ENCODE measurements around the gene CALML3. TPM values are rescaled to one million over a fixed set of nuclear protein-coding genes. Genes with fewer than 3 reads are reported as not detected.
"Not testable (repeated sequence)": the region's sequence is repeated elsewhere in the genome, so short reads cannot be mapped to it uniquely, and the experiment has no call there.

Gene CALML3
- total RNA-seq, 1 donor from 2014 or later = not detected

DNA sequence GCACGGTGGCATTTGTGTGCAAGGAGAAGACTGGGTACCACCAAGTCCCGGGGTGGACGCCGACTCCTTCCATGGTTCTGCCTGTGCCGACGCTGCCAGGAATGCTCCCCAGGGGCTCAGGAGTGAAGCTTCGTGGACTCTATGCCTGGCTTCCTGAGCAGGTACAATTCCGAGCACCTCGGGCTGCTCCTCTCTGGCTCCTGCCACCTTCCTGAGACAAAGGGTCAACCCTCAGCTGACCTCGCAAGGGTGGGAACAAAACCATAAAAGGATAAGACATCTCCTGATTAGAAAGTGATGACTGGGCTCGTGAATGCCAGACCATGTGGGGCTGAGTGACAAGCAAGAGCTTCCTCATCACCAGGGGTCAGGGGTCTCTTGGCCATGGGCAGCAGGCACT lies 31.8 kb downstream of the CALML3 start:
- H3K27ac Mint-ChIP-seq = no peak overlapping the region
- no peaks in the 10 kb centered on the region for H3K36me3 Mint-ChIP-seq (ENCODE audit: low read depth)
- no peak for DNase-seq (ENCODE audit: low spot score)
- H3K9me3 Mint-ChIP-seq = no peaks in the 10 kb centered on the region
- no peak overlapping the region for H3K4me3 Mint-ChIP-seq (ENCODE audit: low read depth)
- intact Hi-C loops (cut with micrococcal nuclease) = loop anchor here (10.0 kb wide), 1 partner anchor 262 kb away; no protein-coding TSS in a partner anchor
- peaks cover 20% of the 10 kb centered on the region for H3K4me1 Mint-ChIP-seq (ENCODE audit: low read depth)
- H3K27me3 Mint-ChIP-seq (ENCODE audit: low read depth) = peaks cover 8% of the 10 kb centered on the region

DNA sequence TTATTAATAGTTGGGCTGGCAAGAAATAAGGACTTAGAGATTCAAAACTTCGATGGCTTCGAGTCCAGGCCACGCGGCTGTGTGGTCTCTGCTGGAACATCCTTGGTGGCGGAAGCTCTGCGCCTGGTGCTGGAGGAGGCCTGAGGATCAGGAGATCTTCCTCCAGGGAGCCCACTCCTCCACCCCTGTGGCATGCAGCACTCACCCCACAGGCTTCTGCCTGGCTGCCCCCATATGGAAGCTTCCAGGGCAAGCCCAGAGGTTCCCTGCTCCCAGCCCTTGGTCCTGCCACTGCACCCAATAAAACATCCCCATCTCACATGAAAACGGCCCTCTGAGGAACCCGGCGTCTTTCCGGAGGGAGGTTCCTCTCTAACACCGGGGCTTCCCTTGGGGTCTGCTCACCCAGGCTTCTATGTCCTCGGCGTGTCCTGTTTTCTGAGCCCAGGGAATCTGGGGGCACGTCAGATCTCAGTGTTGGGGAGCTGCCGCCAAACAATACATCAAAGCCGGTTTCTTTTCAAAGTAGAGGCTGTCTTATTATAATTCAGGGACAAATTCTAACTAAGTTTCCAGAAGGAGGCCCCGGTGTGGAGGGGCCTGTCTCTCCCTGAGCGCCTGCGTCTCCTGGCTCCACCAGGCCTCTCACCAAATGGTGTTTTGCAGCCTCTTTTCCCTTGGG lies 32.4 kb downstream of the CALML3 start:
- Mint-ChIP-seq H3K4me3 (ENCODE audit: low read depth) (no peak overlapping the region), H3K9me3 (no peaks in the 10 kb centered on the region), H3K27me3 (ENCODE audit: low read depth) (peaks cover 8% of the 10 kb centered on the region), H3K27ac (no peak overlapping the region), H3K36me3 (ENCODE audit: low read depth) (no peaks in the 10 kb centered on the region), H3K4me1 (ENCODE audit: low read depth) (peaks cover 14% of the 10 kb centered on the region)
- no peak for DNase-seq (ENCODE audit: low spot score)
- intact Hi-C loops (cut with micrococcal nuclease) = loop anchor here (10.0 kb wide), 1 partner anchor 262 kb away; no protein-coding TSS in a partner anchor

DNA sequence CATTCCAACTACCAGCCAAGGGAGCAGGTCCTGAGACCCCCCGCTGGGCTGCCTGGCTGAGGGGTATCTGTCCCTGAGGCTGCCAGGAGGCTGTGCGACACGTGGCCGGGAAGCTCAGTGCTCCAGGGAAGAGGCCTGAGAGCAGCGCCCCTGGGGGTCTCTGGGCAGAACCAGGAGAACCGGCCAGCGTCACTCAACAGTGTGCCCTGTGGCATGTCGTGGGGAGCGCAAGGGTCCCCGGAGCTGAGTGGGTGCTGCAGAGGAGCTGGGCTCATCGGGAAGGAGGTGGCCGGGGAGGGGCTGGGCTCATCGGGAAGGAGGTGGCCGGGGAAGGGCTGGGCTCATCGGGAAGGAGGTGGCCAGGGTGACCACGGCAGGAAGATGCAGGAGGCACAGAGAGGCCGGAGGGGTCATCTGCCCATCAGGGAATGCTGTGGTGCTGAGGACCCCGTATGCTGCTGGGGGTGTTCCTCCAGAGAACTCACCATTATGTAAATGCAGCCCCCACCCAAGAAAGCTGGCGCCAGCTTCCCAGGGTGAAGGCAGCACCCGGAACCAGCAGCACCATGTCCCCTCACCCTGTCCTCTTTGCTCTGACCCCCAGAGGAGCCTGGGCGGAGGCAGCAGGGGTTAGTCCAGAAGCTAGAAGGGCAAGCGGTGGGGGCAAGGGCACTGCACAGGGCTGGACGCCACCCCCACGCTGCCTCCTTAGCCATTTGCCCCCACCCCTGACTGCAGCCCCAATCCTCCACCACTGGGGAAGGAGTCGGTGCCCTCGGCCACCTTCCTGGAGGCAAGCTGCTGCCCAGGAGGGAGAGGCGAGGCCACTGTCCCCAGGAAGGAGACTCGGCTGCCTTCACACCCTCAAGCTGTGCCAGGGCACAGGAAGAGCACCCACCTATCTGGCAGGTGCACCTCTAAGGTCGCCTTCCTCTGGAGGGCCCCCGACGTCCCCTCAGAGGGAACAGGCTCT lies 33.3 kb downstream of the CALML3 start:
- DNase-seq (ENCODE audit: low spot score) = no peak
- no peaks in the 10 kb centered on the region for H3K36me3 Mint-ChIP-seq (ENCODE audit: low read depth)
- no peaks in the 10 kb centered on the region for H3K9me3 Mint-ChIP-seq
- no peak overlapping the region for H3K27ac Mint-ChIP-seq
- peaks cover 10% of the 10 kb centered on the region for H3K27me3 Mint-ChIP-seq (ENCODE audit: low read depth)
- H3K4me1 Mint-ChIP-seq (ENCODE audit: low read depth) = peaks cover 5% of the 10 kb centered on the region
- no peak overlapping the region for H3K4me3 Mint-ChIP-seq (ENCODE audit: low read depth)
- intact Hi-C loops (cut with micrococcal nuclease) = loop anchor here (10.0 kb wide), 1 partner anchor 263 kb away; no protein-coding TSS in a partner anchor

DNA sequence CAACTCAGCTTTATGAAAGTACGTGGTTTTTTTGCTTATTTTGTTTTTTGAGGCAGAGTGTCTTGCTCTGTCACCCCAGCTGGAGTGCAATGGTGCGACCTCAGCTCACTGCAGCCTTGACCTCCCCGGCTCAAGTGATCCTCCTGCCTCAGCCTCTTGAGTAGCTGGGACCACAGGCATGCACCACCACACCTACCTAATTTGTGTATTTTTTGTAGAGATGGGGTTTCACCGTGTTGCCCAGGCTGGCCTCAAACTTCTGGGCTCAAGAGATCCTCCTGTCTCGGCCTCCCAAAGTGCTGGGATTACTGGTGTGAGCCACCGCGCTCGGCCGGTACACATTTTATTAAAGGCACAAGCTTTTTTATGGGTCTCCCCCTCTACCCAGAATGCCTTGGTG lies 34.3 kb downstream of the CALML3 start:
- H3K9me3 Mint-ChIP-seq; H3K4me1 Mint-ChIP-seq (ENCODE audit: low read depth); DNase-seq (ENCODE audit: low spot score); H3K36me3 Mint-ChIP-seq (ENCODE audit: low read depth); H3K27ac Mint-ChIP-seq; H3K4me3 Mint-ChIP-seq (ENCODE audit: low read depth): not testable (repeated sequence)
- H3K27me3 Mint-ChIP-seq (ENCODE audit: low read depth) = peaks cover 10% of the 10 kb centered on the region
- intact Hi-C loops (cut with micrococcal nuclease) = loop anchor here (10.0 kb wide), 1 partner anchor 264 kb away; no protein-coding TSS in a partner anchor

DNA sequence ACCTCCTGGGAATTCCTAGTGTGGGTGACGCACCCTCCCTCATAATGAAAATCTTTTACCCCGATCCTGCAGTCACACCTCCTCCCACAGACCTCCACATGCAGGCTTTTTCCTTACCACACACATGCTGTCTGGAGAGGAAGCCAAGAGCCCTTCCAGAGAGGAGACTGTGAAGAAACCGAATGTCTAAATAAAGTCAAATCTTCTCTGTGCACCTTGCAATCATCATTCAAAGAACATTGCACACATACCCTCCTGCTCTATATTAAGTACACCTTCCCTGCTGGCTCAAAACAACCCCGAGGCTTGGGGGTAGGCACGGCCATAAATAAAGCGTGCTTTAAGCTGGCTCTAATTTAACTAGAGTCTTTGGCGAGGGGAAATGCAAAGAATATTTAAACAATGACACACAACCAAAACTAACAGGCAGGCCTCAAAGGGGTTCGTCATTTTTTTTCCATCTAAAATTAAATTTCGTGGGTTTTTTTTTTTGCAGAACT lies 34.9 kb downstream of the CALML3 start:
- Mint-ChIP-seq H3K27ac (no peak overlapping the region), H3K27me3 (ENCODE audit: low read depth) (peaks cover 10% of the 10 kb centered on the region), H3K4me3 (ENCODE audit: low read depth) (no peak overlapping the region), H3K36me3 (ENCODE audit: low read depth) (no peaks in the 10 kb centered on the region), H3K4me1 (ENCODE audit: low read depth) (peaks cover 11% of the 10 kb centered on the region), H3K9me3 (no peaks in the 10 kb centered on the region)
- intact Hi-C loops (cut with micrococcal nuclease) = loop anchor here (10.0 kb wide), 1 partner anchor 265 kb away; no protein-coding TSS in a partner anchor
- DNase-seq (ENCODE audit: low spot score) = no peak

DNA sequence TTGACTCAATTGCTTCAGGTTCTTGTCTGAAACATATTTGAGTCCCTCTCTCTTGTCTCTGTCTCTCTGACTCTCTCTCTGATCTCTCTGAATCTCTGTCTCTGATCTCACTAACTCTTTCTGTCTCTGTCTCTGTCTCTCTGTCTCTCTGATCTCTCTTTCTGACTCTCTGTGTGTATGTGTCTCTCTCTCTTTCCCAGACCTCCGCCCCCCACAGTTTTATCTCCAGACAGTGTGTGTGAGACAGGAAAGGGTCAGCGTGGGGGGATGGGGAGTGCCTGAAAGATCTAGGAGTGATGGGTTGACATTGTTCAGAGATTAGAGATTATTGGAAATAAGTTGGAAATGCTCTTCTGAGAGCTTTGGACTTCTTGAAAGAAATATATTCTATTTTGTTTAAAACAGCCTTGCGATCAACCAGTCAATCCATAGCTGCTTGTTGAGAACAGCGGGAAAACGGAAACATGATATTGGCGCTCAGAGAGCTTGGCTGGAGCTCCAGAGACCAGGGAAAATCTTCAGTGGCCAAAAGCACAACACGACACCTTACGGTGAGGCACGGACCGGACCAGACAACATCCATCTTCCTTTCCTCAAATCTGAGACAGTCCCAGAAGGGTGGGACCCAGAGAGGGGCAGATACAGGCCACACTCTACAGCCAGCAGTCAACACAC lies 35.5 kb downstream of the CALML3 start:
- Mint-ChIP-seq H3K4me3 (ENCODE audit: low read depth) (no peak overlapping the region), H3K27me3 (ENCODE audit: low read depth) (peaks cover 10% of the 10 kb centered on the region), H3K27ac (no peak overlapping the region), H3K9me3 (no peaks in the 10 kb centered on the region), H3K4me1 (ENCODE audit: low read depth) (peaks cover 16% of the 10 kb centered on the region), H3K36me3 (ENCODE audit: low read depth) (no peaks in the 10 kb centered on the region)
- intact Hi-C loops (cut with micrococcal nuclease) = no loop called here
- DNase-seq (ENCODE audit: low spot score) = no peak

DNA sequence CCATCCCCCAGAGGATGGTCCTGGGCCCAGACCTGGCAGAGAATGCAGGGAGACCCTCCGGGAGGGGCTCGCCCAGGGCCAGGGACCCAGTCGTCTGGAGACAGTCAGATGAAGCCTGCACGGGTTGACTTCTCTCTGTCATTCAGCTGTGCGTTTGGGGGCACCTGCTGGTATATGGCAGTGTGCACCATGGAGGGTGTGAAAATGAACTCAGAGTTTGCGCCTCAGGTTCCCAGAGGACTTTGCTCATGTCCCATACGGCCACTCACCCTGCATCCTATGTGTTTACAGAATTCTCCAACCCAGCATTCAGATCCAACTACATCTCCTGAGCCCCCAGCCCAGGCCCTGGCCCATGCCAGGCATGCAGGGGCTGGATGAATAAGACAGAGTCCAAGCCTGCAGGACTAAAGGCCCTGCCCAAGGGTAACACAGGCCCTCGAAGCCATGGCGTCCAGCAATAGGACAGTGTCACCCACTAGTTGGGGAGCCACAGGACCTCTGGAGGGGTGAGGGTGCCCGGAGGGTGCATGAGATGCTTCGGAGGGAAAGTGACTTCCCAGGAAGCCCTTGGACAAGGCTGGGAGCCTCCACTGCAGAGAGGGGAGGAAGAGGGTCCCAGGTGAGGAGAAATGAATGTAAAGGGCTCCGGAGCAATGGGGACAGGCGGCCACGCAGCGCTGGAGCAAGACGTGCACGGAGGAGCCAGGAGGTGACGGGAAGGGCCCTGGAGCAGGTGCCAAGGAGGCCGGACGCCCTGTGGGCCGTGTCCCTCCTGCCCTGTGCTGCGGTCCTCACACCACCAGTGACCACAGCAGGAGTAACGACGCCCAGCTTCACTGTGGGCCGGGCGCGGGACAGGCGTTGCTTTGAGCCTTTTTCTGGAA lies 36.3 kb downstream of the CALML3 start:
- Mint-ChIP-seq H3K27me3 (ENCODE audit: low read depth) (peaks cover 10% of the 10 kb centered on the region), H3K4me3 (ENCODE audit: low read depth) (no peak overlapping the region), H3K4me1 (ENCODE audit: low read depth) (peaks cover 21% of the 10 kb centered on the region), H3K36me3 (ENCODE audit: low read depth) (no peaks in the 10 kb centered on the region), H3K9me3 (no peaks in the 10 kb centered on the region), H3K27ac (no peak overlapping the region)
- no peak for DNase-seq (ENCODE audit: low spot score)
- intact Hi-C loops (cut with micrococcal nuclease) = no loop called here

DNA sequence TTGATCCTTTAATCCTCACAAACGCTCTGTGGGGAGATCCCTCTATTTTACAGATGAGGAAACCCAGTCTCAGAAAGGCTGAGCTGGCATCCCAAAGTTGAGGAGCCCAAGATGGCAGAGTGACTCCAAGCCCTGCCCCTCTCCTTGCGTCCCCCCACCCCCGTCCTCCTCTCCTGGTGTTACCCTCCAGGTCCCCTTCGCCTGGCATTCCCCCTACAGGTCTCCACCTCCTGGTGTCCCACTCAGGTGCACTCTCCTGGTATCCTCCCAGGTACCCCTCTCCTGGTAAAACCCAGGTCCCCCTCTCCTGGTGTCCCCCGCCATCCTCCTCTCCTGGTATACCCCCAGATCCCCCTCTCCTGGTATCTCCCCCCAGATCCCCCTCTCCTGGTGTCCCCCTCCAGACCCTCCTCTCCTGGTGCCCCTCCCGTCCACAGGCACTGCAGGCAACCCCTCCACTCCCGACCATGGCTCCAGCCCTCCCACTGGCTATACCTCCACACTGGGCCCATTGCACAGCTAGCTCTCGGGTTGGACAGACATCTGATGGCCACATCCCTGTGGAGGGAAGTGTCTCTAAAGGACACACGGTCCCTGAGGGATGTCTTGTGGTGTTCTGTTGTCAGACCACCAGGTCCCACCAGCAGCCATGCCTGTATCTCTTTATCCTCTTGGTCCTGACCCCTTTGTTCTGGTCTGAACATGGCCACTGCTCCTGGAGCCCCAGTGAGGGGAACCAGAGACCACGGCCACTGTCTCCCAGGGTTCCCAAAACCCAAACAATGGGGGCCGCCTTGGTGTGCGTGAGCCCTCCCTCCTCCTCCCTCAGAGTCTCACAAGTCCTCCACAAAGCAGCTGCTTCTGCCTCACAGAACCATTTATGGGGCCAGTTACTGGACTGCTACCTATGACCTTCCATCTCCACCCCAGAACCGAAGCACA lies 37.2 kb downstream of the CALML3 start:
- intact Hi-C loops (cut with micrococcal nuclease) = no loop called here
- no peaks in the 10 kb centered on the region for H3K9me3 Mint-ChIP-seq
- no peak for DNase-seq (ENCODE audit: low spot score)
- peaks cover 7% of the 10 kb centered on the region for H3K27me3 Mint-ChIP-seq (ENCODE audit: low read depth)
- H3K27ac Mint-ChIP-seq = no peak overlapping the region
- H3K4me3 Mint-ChIP-seq (ENCODE audit: low read depth) = no peak overlapping the region
- no peaks in the 10 kb centered on the region for H3K36me3 Mint-ChIP-seq (ENCODE audit: low read depth)
- H3K4me1 Mint-ChIP-seq (ENCODE audit: low read depth) = peaks cover 29% of the 10 kb centered on the region

DNA sequence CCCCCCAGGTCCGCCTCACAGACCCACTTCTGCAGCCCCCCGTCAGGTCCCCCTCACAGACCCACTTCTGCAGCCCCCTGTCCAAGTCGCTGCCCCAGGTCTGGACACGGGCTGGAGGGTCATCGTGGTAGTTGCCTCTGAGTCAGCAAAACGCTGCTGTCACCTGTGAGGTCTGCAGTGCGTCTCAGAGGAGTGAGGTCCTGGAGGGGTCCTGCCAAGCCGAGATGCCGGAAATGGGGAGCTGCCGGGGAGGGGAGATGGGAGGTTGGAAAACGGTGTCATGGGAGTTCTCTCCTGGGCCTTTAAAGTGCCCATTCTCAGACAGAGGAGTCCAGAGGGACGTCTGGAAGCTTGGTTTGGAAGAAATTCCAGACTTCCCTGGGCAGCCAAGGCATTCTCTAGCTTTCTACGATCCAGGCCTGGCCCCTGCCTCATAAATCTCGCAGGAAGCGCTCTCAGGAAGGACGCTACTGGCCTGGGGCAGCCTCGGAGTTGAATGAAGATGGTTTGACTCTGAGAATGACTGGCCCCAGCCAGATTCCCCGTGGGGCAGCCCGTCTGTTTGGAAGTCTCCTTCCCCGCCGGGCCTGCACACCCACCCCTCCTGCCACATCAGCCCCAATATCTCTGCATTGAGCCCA lies 38.7 kb downstream of the CALML3 start:
- Mint-ChIP-seq H3K27ac (no peak overlapping the region), H3K9me3 (no peaks in the 10 kb centered on the region), H3K4me1 (ENCODE audit: low read depth) (peaks cover 29% of the 10 kb centered on the region), H3K27me3 (ENCODE audit: low read depth) (peaks cover 7% of the 10 kb centered on the region), H3K4me3 (ENCODE audit: low read depth) (no peak overlapping the region), H3K36me3 (ENCODE audit: low read depth) (no peaks in the 10 kb centered on the region)
- intact Hi-C loops (cut with micrococcal nuclease) = no loop called here
- no peak for DNase-seq (ENCODE audit: low spot score)

DNA sequence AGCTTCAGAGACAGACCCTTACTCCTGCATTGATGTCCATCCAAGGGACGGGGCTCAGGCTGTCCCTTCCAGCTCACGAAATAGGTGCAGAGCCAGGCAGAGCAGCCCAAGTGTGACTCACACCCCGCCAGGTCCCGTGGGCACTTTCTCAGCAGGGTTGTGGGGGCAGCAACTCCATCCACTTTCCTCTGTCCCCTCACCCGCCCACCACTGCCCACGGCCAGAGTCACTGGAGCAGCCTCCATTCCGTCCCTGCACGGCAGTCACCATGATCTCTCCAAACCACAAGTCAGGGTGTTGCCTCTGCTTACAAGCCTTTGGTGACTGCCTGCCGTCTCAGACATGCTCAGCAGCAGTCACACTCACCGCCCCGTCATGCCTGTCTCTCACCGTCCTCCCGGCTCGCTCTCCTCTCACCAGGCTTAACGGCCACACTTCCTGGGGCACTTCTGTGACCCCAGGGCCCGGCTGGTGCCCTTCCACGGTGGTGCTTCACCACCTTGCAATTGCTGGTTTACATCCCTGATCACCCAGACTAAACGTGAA lies 39.3 kb downstream of the CALML3 start:
- Mint-ChIP-seq H3K4me3 (ENCODE audit: low read depth) (peak overlapping the region; percentile 27), H3K9me3 (no peaks in the 10 kb centered on the region), H3K36me3 (ENCODE audit: low read depth) (no peaks in the 10 kb centered on the region), H3K4me1 (ENCODE audit: low read depth) (peaks cover 31% of the 10 kb centered on the region), H3K27ac (peak overlapping the region; percentile 79), H3K27me3 (ENCODE audit: low read depth) (peaks cover 7% of the 10 kb centered on the region)
- intact Hi-C loops (cut with micrococcal nuclease) = loop anchor here (1.0 kb wide), 1 partner anchor 12 kb away; no protein-coding TSS in a partner anchor
- peak; percentile 38 for DNase-seq (ENCODE audit: low spot score)

All from activated T-helper 2 cell treated with anti-CD3 and anti-CD28 coated beads, Interferon-gamma antibody, Interleukin-2, Interleukin-4, amounts not matched to agents 10 μg/mL and 5 μg/mL and 100 μg/mL, durations not matched to agents 14 hours and 24 hours and 36 hours (primary cell).